K562 (cell line): ENCODE results near the gene EAF1. TPM values are rescaled to one million over a fixed set of nuclear protein-coding genes. Genes with fewer than 3 reads are reported as not detected.

ENCODE experiments used
- ARID3A ChIP-seq: IDR thresholded peaks from 2 replicates; pipeline ENCODE4 v1.6.1; 2012; ENCODE audit warnings: low read depth, low read length, improper control_type of control experiment, borderline replicate concordance
- BRF2 ChIP-seq: IDR thresholded peaks from 3 replicates; pipeline ENCODE4 v1.6.1; 2011; ENCODE audit warnings: borderline replicate concordance, mild to moderate bottlenecking; ENCODE audit not compliant: insufficient read length, insufficient read depth
- POLR2B ChIP-seq: fragments of 450-650 bp; IDR thresholded peaks from 2 replicates; pipeline ENCODE4 v1.6.1; 2018; ENCODE audit warnings: low read depth; ENCODE audit not compliant: partially characterized antibody
- RNF2 ChIP-seq: sonication (generic); IDR thresholded peaks from 2 replicates; pipeline ENCODE4 v1.6.1; 2016
- SOX6 ChIP-seq: fragments of 450-650 bp; IDR thresholded peaks from 2 replicates; pipeline ENCODE4 v1.6.1; 2014; ENCODE audit warnings: mild to moderate bottlenecking
- SREBF1 ChIP-seq: fragments of 150-350 bp; IDR thresholded peaks from 2 replicates; pipeline ENCODE4 v1.6.1; 2014; ENCODE audit warnings: antibody characterized with exemption, low read depth, low read length, borderline replicate concordance
- WHSC1 ChIP-seq: IDR thresholded peaks from one replicate; pipeline ENCODE4 v1.6.1; 2012; ENCODE audit warnings: low read length, control low read depth, inconsistent platforms
- ZNF639 ChIP-seq, 2 experiments: fragments of 200-800 bp in 1 of 2; sonication (Bioruptor generic) in 1 of 2; sonication (generic) in 1 of 2; formaldehyde crosslinking in 1 of 2; IDR thresholded peaks in 1 of 2; conservative IDR thresholded peaks in 1 of 2; 2 replicates each; pipeline versions ENCODE4 v1.5.0 to v1.6.1; 2016 to 2020; ENCODE audit warnings: missing compliant biosample characterization in 1 of 2, missing genetic modification characterization in 1 of 2, missing genetic modification reagents in 1 of 2
- polyA plus RNA-seq, 8 experiments: library from polyadenylated mRNA; depleted of rRNA in 4 of 8; stranded (reverse) in 5 of 8; unstranded in 3 of 8; fragments of >200 nt; fragmentation: Nextera tagmentation in 2 of 8; fragmentation: Illumina TruSeq in 1 of 8; extraction: Ambion mirVana in 2 of 8; extraction: Trizol in 1 of 8; gene quantifications; 2 replicates each; pipeline versions ENCODE4 v1.2.1 to v1.2.3, GENCODE V29; 2011 to 2014; ENCODE audit warnings: inconsistent platforms in 1 of 8, missing spikeins in 1 of 8
- total RNA-seq, 7 experiments: library from RNA; depleted of rRNA in 6 of 7; stranded (reverse); fragments of >200 nt in 6 of 7; fragmentation: Illumina TruSeq in 2 of 7; extraction: Trizol in 2 of 7; gene quantifications; 2 replicates each; pipeline versions ENCODE4 v1.2.1 to v1.2.3, GENCODE V29; 2011 to 2021; ENCODE audit warnings: low replicate concordance in 1 of 7

The EAF1 gene
- total and polyA plus RNA-seq, 9 of the 15 experiments (the other 6 are each of a cell fraction or from before 2014, with no cell fraction given): 7.0 to 26.8 (median 20.4) TPM

- TF ChIP-seq ZNF639 (CRISPR knock-in tag; conservative IDR thresholded peaks at IDR 0.05 in 1 of 2, IDR thresholded peaks at IDR 0.05 in 1 of 2): no peak
- no peak for TF ChIP-seq ARID3A
- no peak for TF ChIP-seq SOX6
- TF ChIP-seq RNF2: no peak
- TF ChIP-seq BRF2: no peak
- no peak for TF ChIP-seq WHSC1
- TF ChIP-seq SREBF1: no peak
- TF ChIP-seq POLR2B: no peak
Observed at GRCh38 chr3:15452156-15452555, 24.8 kb downstream of the EAF1 start (continued).
